KMS-11 (cell line): ENCODE data around the gene PKHD1.

Source experiments
- H2AFZ ChIP-seq: fragments of 200-600 bp; sonication (generic); 2 replicates; pipeline ENCODE4 v1.6.1; 2016; ENCODE audit warnings: antibody characterized with exemption, mixed run types, low read depth
- H3K27ac ChIP-seq: fragments of 200-600 bp; sonication (generic); 2 replicates; pipeline ENCODE4 v1.6.1; 2016; ENCODE audit warnings: mild to moderate bottlenecking, mixed run types
- H3K27me3 ChIP-seq: fragments of 200-600 bp; sonication (generic); 2 replicates; pipeline ENCODE4 v1.6.1; 2017; ENCODE audit warnings: mild to moderate bottlenecking, low read depth, mixed run types, moderate library complexity; ENCODE audit not compliant: insufficient read depth
- H3K36me3 ChIP-seq: fragments of 200-600 bp; sonication (generic); 2 replicates; pipeline ENCODE4 v1.6.1; 2017; ENCODE audit warnings: mild to moderate bottlenecking, mixed run types; ENCODE audit not compliant: insufficient read depth
- H3K4me1 ChIP-seq: fragments of 200-600 bp; sonication (generic); 2 replicates; pipeline ENCODE4 v1.6.1; 2016; ENCODE audit warnings: mild to moderate bottlenecking, low read depth, mixed run types; ENCODE audit not compliant: poor library complexity, severe bottlenecking
- H3K4me2 ChIP-seq: fragments of 200-600 bp; sonication (generic); 2 replicates; pipeline ENCODE4 v1.7.0; 2016; ENCODE audit warnings: mild to moderate bottlenecking, mixed run types
- H3K4me3 ChIP-seq: fragments of 200-600 bp; sonication (generic); IDR thresholded peaks from 2 replicates; pipeline ENCODE4 v1.6.1; 2017; ENCODE audit warnings: low read depth, low read length, mixed read lengths; ENCODE audit not compliant: insufficient read depth
- H3K79me2 ChIP-seq: fragments of 200-600 bp; sonication (generic); 2 replicates; pipeline ENCODE4 v1.6.1; 2016; ENCODE audit warnings: low read depth, mixed run types; ENCODE audit not compliant: insufficient read depth
- H3K9ac ChIP-seq: fragments of 200-600 bp; sonication (generic); 2 replicates; pipeline ENCODE4 v1.6.1; 2016; ENCODE audit warnings: mild to moderate bottlenecking, mixed run types
- H4K20me1 ChIP-seq: fragments of 200-600 bp; sonication (generic); 2 replicates; pipeline ENCODE4 v1.6.1; 2016; ENCODE audit warnings: mild to moderate bottlenecking, mixed run types; ENCODE audit not compliant: insufficient read depth
- CTCF ChIP-seq: fragments of 200-600 bp; sonication (generic); conservative IDR thresholded peaks from 2 replicates; pipeline ENCODE4 v1.6.1; 2017; ENCODE audit warnings: low read depth, mild to moderate bottlenecking, antibody characterized with exemption, low read length, moderate library complexity, mixed read lengths

PKHD1 gene

GRCh38 chr6:51625566-51625965 lies 461.8 kb downstream of the PKHD1 start:
- no peaks in the 10 kb centered on the region for H3K4me1 ChIP-seq
- no peaks in the 10 kb centered on the region for H3K79me2 ChIP-seq
- no peak overlapping the region for H2AFZ ChIP-seq
- no peak overlapping the region for H3K27ac ChIP-seq
- no peaks in the 10 kb centered on the region for H3K36me3 ChIP-seq
- no peak for TF ChIP-seq CTCF
- no peak overlapping the region for H3K9ac ChIP-seq
- H3K4me2 ChIP-seq, result no peak overlapping the region
- H3K27me3 ChIP-seq, result no peaks in the 10 kb centered on the region
- no peak overlapping the region for H3K4me3 ChIP-seq
- H4K20me1 ChIP-seq, result no peaks in the 10 kb centered on the region

- Histone ChIP-seq H3K4me1 (no peaks in the 10 kb centered on the region), H3K79me2 (no peaks in the 10 kb centered on the region), H3K4me2 (no peak overlapping the region), H3K27me3 (no peaks in the 10 kb centered on the region), H4K20me1 (no peaks in the 10 kb centered on the region), H3K27ac (no peak overlapping the region), H3K9ac (no peak overlapping the region), H2AFZ (no peak overlapping the region), H3K4me3 (no peak overlapping the region), H3K36me3 (no peaks in the 10 kb centered on the region)
- no peak for TF ChIP-seq CTCF
Measured at GRCh38 chr6:51620971-51621370, 466.4 kb downstream of the PKHD1 start.

GRCh38 chr6:51619042-51619799 lies 468.2 kb downstream of the PKHD1 start:
- no peaks in the 10 kb centered on the region for H4K20me1 ChIP-seq
- TF ChIP-seq CTCF, result no peak
- H3K36me3 ChIP-seq, result no peaks in the 10 kb centered on the region
- no peak overlapping the region for H3K4me3 ChIP-seq
- H3K4me2 ChIP-seq, result no peak overlapping the region
- H3K4me1 ChIP-seq, result no peaks in the 10 kb centered on the region
- no peak overlapping the region for H3K27ac ChIP-seq
- no peaks in the 10 kb centered on the region for H3K79me2 ChIP-seq
- H3K9ac ChIP-seq, result no peak overlapping the region
- H2AFZ ChIP-seq, result no peak overlapping the region
- H3K27me3 ChIP-seq, result no peaks in the 10 kb centered on the region

GRCh38 chr6:51618563-51618962 lies 468.9 kb downstream of the PKHD1 start:
- Histone ChIP-seq H3K9ac (no peak overlapping the region), H3K4me1 (no peaks in the 10 kb centered on the region), H4K20me1 (no peaks in the 10 kb centered on the region), H3K27me3 (no peaks in the 10 kb centered on the region), H3K36me3 (no peaks in the 10 kb centered on the region), H3K27ac (no peak overlapping the region), H3K79me2 (no peaks in the 10 kb centered on the region), H3K4me3 (no peak overlapping the region), H2AFZ (no peak overlapping the region), H3K4me2 (no peak overlapping the region)
- TF ChIP-seq CTCF, result peak; percentile 75
